NCI-H1436 treated with DMSO at 0.1 percent for 48 hours (cell line): ENCODE results near the gene ZNF324B.
"Not testable (repeated sequence)": the region's sequence is repeated elsewhere in the genome, so short reads cannot be mapped to it uniquely, and the experiment has no call there.

Experiments used
- DNase-seq: peaks from one replicate; lab custom pipeline; 2025; lab: John Stamatoyannopoulos, UW

ZNF324B gene

GRCh38 chr19:58451358-58452101 is at the start of gene ZNF324B:
ZNF324B (plus strand) TSS chr19:58451622; CDS start chr19:58453702, 2,080 bp downstream.
- DNase-seq, result peak; percentile 89

DNA sequence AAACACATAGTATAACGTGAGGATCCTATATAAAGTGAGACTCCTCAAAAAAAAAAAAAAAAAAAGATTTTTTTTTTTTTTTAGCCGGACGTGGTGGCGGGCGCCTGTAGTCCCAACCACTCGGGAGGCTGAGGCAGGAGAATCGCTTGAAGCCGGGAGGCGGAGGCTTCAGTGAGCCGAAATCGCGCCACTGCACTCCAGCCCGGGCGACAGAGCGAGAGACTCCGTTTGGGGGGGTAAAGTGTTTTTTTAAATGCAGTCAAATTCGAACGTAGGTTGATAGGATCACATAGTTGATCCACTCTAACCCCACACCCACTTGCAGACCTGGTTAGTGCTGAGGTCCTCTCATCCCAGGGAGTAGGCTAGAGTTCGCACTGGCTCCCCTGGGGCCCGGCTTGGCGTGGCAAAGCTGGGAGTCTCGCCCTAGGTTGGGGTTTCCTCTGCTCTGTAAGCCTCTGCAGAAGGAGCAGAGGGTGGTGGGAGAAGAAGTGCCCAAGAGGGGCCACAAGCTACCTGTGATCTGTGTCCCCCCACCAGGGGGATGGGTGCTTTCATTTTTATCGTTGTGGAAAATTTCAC is 49.5 kb upstream of the ZNF324B start:
- DNase-seq, result no peak

- DNase-seq, result not testable (repeated sequence)
Observed at GRCh38 chr19:58403920-58404478, 47.4 kb upstream of the ZNF324B start.

GRCh38 chr19:58406818-58407657 is 44.4 kb upstream of the ZNF324B start:
- DNase-seq, result no peak

- no peak for DNase-seq
Observed at GRCh38 chr19:58407658-58408151, 43.7 kb upstream of the ZNF324B start.

DNA sequence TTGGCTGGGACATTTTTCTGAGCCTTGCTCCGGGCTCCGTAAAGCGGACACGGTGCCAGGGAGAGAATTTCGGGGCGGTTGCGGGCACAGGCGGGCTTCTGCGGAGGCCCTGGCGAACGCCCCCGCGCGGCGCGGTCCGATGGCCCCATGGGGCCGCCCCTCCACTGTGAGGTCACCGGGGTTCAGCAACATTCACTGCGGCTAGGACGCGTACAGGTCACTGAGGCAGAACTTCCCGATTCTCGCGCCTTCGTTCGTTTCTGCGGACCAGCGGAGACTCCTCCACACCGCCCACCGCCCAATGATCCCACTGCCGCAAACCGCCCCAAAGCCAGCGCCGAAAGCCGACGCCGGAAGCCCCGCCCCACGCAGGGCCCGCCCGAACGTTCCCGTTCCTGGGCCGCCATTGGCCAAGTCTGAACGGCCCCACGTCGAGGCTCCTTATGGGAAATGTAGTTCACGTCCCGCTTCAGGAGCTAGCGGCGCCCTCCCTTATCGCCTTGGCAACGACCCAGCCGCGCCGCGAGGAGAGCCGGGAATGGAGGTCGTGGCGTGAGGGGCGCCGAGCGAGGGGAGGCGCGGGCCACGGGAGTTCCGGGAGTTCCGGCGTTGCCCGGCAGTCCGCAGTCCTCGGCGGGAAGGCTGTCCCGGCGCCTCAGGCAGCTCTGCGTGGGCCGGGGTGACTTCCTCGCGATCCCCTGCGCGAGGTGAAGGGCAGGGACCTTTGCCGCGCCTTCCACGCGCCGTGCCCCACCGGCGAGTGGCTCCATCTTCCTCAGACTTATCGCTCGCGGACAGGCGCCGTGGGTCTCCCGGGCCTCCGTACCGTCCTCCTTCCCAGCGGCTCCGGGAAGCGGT is 43.0 kb upstream of the ZNF324B start, which contains the start of gene ZNF584:
ZNF584 (plus strand) TSS at position 498 of the 858 bp plus-strand sequence. CDS start 499 bp downstream, outside the sequence.
- DNase-seq, result peak; percentile 91

- DNase-seq, result no peak
Observed at GRCh38 chr19:58409010-58409790, 42.2 kb upstream of the ZNF324B start.

GRCh38 chr19:58416604-58417003 is 34.8 kb upstream of the ZNF324B start:
- no peak for DNase-seq

- DNase-seq, result no peak
Observed at GRCh38 chr19:58417071-58417470, 34.4 kb upstream of the ZNF324B start.

GRCh38 chr19:58428617-58429016 is 22.8 kb upstream of the ZNF324B start:
- no peak for DNase-seq

GRCh38 chr19:58429745-58430144 is 21.7 kb upstream of the ZNF324B start:
- DNase-seq, result no peak

- no peak for DNase-seq
Observed at GRCh38 chr19:58434217-58434616, 17.2 kb upstream of the ZNF324B start.

DNA sequence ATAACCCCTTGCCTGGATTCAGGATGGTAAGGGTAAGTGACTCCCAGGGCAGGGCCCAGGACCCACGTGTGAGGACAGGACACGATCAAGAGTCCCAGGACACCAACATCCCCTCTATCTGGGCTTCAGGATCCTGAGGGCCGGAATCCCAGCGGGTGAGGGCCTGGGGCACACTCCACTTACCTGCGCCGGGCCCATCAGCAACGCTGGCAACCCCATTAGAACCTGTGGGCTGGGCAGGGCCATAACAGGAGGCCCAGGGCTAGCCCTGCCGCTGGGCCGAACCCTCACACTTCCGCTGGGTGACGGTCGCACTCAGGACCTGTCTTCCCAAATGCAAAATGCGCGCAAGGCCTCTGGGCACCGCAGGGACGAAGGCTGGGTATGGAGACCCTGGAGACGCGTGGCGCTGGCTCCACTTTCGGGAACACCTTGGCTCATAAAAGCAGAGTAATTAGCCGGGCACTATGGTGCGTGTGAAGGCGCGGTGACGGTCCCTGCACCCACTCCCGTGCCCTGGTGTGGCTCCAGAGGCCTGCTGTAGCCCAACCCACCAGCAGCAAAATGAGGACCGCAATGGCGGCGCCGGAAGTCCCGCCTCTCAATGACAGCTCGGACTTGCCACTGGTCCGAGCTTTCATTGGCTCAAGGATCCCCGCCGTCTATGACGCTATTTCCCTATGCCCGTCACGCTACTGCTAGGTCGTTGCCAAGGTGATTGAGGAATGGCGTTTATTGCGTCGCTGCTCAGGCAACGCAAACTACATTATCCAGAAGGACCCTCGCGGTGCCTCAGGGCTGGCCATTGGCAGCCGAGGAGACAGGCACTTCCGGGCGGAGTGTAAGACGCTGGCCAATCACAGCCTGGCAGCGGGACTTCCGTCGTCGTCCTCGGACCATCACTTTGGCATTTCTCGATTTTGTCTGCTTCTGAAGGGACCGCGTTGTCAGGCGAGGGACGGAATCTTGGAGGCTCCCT is 11.6 kb upstream of the ZNF324B start, which contains the start of gene ZNF132:
ZNF132 (minus strand) TSS at position 578 of the 979 bp plus-strand sequence; CDS start at position 246, 332 bp downstream.
- peak; percentile 99 for DNase-seq

DNA sequence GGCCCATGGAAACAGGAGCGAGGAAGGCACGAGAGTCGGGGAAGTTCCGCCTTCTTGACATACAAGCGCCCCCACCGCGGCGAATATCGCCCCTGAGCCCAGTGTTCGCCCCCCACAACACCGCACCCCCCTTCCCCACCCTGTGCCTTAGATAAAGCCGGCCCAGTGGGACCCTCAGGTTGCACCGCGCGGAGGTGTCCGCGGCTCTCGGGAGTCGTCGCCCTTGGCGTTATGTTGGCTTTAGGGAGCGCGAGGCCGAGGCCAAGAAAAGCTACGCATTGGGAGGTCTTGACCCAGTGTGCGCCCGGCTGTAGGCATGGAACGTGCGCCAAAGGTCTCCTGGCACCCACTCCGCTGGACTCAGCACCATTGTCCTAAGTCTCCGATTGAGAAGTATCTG is 10.9 kb upstream of the ZNF324B start:
- DNase-seq, result no peak

GRCh38 chr19:58442986-58443385 is 8.4 kb upstream of the ZNF324B start:
- DNase-seq, result not testable (repeated sequence)

- not testable (repeated sequence) for DNase-seq
Observed at GRCh38 chr19:58448860-58449259, 2.6 kb upstream of the ZNF324B start.

DNA sequence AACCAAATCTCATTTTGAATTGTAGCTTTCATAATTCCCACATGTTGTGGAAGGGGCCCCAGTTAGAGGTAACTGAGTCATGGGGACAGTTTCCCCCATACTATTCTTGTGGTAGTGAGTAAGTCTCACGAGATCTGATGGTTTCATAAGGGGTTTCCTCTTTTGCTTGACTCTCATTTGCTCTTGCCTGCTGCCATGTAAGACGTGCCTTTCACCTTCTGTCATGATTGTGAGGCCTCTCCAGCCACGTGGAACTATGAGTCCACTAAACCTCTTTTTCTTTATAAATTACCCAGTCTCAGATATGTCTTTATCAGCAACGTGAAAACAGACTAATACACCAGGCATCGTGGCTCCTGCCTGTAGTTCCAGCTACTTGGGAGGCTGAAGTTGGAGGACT is 1.4 kb upstream of the ZNF324B start:
- not testable (repeated sequence) for DNase-seq

DNA sequence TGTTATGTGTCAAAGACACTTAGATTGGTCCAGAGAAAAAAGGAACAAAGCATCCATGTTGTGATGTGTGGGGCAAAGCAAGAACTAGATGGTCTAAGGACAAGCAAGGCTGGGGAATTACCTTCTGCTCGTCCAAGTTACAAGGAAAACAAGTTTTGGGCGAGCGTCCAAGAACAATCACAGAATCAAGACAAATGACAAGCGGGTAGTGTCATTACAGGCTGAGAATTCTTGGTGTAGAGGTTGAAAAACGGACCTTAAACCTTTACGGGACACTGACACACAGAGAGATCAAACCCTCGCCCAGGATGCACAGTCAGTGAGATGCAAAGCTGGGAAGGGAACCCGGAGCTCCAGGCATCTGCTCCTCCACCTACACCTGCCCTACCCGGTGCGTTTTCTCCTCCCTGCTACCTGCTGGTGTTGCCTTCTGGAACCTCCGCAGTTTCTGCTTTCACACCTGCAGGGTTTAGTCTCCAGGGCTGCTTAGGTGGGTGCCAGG is 515 bp upstream of the ZNF324B start:
- no peak for DNase-seq

DNA sequence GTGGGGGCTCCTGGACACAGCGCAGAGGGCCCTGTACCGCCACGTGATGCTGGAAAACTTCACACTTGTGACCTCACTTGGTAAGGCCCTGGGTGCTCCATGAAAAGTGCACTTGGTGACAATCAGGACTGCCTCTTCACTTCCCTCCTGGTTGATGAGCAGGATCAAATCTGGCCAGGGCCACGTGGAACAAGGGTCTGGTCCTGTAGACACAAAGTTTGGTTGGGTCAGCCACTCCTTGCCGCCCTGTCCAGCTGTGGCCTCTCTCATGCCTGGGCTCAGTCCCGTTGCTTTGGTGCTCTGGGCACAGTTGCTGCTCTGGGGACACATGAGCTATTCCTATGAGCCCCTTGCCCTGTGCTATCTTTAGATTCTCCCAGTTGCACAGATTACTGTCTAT is 2.3 kb downstream of the ZNF324B start:
- no peak for DNase-seq
